Glomerular endothelial cell (primary cell): ENCODE results near the gene NUTM1. TPM values are rescaled to one million over a fixed set of nuclear protein-coding genes. Genes with fewer than 3 reads are reported as not detected.
"Not testable (repeated sequence)": the region's sequence is repeated elsewhere in the genome, so short reads cannot be mapped to it uniquely, and the experiment has no call there.

Source experiments
- DNase-seq: peaks from one replicate; pipeline ENCODE4 v3.0.0-alpha.2; 2011; ENCODE audit warnings: low read depth, low spot score; ENCODE audit errors: extremely low read depth
- total RNA-seq: library from RNA; depleted of rRNA; stranded (reverse); fragments of >200 nt; gene quantifications from 2 replicates; pipeline ENCODE4 v1.2.3, GENCODE V29; 2015

Gene NUTM1
- total RNA-seq, 1 donor from 2014 or later, result not detected

GRCh38 chr15:34362047-34362773 lies 19.1 kb downstream of the NUTM1 start:
- DNase-seq, result no peak

- no peak for DNase-seq
Observed at GRCh38 chr15:34364041-34364440, 20.9 kb downstream of the NUTM1 start.

GRCh38 chr15:34365091-34365825 lies 22.1 kb downstream of the NUTM1 start:
- DNase-seq, result no peak

DNA sequence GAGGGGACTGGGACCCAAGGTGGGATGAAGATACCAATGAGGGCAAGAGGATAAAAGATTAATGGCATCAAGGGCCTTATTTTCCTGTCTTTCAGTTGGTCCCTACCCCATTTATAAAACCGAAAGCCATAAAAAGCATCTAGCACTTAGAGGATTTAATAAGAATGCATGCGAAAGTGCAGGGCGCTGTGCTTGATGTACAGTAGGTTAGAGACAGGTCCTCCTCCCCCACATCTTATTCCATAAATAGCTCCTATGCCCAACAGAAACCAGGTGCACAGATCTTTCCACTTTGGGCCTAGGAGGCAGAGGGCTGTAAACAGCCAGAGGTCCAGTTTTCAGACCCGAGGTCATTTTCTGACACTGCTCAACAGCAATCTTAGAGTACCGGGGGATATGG lies 22.7 kb downstream of the NUTM1 start:
- DNase-seq, result no peak

DNA sequence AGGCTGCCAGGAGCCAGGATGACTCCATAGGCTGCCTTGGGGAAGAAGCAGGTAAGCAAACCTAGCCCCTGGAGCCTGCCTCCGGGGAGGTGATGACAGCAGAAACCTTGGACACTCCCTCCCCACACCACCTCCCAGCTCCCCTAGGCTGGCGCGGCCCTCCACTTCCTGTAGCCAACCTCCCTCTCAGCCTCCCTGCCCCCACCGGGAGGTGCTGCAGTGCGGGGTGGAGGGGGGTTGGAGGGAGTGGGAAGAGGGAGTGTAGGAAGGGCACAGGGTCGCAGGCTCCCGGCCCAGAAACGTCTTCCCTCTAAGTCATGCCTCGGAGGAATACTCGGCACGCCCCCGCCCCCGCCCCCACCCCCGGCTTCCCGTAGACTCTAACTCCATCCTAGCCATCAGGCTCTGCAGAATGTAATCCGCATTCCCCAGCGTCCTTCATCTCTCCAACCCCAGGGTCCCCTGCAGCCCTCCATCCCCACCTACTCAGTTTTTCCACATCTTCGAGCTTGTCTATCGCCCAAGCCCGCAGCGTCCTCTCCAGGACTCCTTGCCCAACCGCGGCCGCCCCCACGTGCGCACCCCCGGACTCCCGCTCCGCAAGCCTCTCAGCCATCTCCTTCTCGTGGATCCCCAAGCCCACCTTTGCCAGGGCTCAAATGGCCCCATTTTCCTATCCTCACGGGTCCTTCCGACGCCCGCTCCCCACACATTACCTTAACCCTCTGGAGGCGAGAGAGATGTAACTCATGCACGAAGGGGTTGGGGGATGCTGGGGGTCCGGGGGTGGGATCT lies 23.4 kb downstream of the NUTM1 start:
- DNase-seq, result no peak

DNA sequence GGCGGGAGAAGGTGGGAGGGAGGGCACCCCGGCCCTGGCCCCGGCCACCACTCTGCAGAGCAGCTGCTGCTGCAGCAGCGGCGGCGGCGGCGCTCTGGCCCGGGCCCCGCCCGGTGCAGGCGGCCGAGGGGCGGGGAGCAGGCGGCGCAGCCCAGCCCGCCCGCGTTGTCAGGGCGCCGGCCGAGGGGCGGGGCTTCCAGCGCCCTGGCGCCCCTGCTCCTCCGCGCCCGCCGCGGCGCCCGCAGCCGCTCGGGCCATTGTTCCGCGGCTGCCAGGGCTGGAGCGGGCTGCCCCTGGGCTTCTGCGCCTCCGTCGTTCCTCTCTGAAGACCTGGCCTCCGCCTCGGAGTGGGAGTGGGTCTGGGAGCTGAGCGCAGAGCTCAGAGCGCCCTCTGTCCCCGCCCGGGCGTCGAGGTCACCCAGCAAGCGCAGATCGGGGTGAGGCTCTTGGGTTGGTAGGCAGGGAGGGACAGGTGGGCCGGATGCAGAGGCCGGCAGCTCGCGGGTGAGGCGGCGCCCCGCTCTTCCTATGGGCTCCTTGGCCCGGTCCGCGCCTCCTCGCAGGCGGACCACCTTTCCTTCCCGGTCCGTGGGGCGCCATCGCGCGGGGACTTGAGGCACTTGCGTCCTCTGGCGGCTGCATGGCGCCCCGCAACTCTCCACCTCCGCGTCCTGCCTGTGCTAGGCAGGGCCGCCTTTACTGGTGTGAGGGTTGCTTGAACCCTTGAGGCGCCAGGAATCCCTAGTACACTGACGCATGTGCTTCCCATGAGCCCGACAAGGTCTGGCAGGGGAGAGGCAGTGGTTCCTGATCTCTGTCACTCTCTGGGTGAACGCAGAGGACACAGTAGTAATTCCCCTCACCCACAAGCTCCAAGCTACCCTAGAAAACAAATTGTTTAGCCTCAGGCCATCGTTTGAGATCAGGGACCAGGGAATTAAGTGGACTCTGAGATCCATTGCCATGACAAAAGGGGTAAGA lies 24.3 kb downstream of the NUTM1 start, which contains the start of gene LPCAT4:
LPCAT4 (minus strand) TSS at position 96 of the 981 bp plus-strand sequence. CDS start 96 bp downstream, outside the sequence.
- DNase-seq, result peak; percentile 2

DNA sequence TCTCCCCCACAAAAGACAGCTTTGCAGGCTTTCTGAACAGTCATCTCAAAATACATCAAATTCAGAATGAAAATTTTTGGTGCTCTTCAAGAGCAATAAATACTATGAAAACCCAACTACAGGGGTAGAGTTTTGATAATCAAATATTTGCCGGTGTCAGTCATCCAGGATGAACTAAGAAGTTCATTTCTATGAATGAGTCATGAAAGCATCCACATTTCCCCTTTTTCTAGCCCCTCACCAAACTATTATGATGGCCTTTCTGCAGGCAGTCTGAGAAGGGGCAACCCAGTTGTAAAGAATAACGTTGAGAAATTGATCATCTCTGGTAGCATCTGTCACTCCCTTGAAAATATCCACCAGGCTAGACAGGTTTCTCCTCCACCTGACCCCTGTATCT lies 27.0 kb downstream of the NUTM1 start:
- DNase-seq, result no peak

GRCh38 chr15:34370643-34371042 lies 27.5 kb downstream of the NUTM1 start:
- no peak for DNase-seq

DNA sequence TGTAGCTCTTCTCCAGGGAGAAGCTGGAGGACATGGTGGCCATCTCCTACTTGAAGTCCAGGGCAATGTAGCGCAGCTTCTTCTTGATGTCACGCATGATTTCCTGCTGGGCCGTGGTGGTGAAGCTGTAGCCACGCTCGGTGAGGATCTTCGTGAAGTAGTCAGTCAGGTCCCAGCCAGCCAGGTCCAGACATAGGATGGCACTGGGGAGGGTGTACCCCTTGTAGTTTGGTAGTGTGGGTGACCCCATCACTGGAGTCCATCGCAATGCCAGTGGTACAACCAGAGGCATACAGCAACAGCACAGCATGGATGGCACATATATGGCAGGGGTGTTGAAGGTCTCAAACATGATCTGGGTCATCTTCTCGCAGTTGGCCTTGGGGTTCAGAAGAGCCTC lies 30.8 kb downstream of the NUTM1 start:
- no peak for DNase-seq

GRCh38 chr15:34374816-34375215 lies 31.7 kb downstream of the NUTM1 start:
- DNase-seq, result no peak

GRCh38 chr15:34375541-34375940 lies 32.4 kb downstream of the NUTM1 start:
- not testable (repeated sequence) for DNase-seq

- DNase-seq, result no peak
Observed at GRCh38 chr15:34376856-34377255, 33.7 kb downstream of the NUTM1 start.

DNA sequence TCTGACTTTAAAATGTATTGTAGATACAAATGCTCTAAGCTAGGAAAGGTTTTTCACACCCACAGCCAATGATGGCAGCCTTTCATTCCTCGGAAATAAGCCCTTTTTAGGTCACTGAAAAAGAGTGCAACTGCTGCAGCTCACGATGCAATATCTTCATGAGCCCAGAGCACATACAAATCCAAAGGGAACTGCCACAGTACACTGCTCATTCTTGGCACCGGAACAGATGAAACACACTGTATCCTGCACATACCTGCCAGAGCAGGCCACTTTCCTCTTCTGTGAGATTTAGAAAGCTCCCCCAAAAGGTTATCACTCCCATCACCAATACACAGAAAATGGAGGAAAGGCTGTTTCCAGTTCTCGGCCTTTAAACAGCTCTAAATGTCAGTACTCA lies 37.4 kb downstream of the NUTM1 start:
- not testable (repeated sequence) for DNase-seq

- not testable (repeated sequence) for DNase-seq
Observed at GRCh38 chr15:34381829-34382521, 38.9 kb downstream of the NUTM1 start.

- DNase-seq, result not testable (repeated sequence)
Observed at GRCh38 chr15:34389594-34390086, 46.5 kb downstream of the NUTM1 start.

- DNase-seq, result not testable (repeated sequence)
Observed at GRCh38 chr15:34392981-34393380, 49.9 kb downstream of the NUTM1 start.

- DNase-seq, result not testable (repeated sequence)
Observed at GRCh38 chr15:34397637-34398259, 54.6 kb downstream of the NUTM1 start.

GRCh38 chr15:34403160-34403598 lies 60.1 kb downstream of the NUTM1 start:
- DNase-seq, result not testable (repeated sequence)

GRCh38 chr15:34403899-34404298 lies 60.8 kb downstream of the NUTM1 start:
- not testable (repeated sequence) for DNase-seq
